OCI-LY1 (cell line): ENCODE data around the gene NKIRAS1.

Experiments used
- EZH2 ChIP-seq: fragments of 200-600 bp; sonication (generic), shearing (Covaris generic); IDR thresholded peaks from 2 replicates; pipeline ENCODE4 v1.8.0; 2017; ENCODE audit warnings: borderline replicate concordance, mixed run types, mild to moderate bottlenecking, antibody characterized with exemption, low read length, moderate library complexity, mixed read lengths
- TF ChIP-seq, protein P1 (sequence below): fragments of 200-600 bp; sonication (generic), shearing (Covaris generic); IDR thresholded peaks from 2 replicates; pipeline ENCODE4 v1.5.1; 2017; ENCODE audit warnings: mild to moderate bottlenecking, antibody characterized with exemption, low read length, moderate library complexity, mixed read lengths

DNA sequence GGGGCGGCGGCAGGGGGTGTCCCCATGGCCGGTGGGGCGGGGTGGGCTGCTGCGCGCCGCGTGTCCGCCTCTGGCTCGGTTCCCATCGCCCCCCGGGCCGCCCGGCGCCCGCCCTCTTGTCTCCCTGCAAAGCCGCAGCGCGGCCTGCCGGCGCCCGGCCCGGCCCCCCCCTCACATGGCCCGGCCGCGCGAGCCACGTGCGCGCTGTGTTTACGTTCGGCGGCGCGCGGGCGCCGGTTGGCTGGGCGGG, 28.8 kb upstream of the NKIRAS1 start:
- TF ChIP-seq, protein P1, sequence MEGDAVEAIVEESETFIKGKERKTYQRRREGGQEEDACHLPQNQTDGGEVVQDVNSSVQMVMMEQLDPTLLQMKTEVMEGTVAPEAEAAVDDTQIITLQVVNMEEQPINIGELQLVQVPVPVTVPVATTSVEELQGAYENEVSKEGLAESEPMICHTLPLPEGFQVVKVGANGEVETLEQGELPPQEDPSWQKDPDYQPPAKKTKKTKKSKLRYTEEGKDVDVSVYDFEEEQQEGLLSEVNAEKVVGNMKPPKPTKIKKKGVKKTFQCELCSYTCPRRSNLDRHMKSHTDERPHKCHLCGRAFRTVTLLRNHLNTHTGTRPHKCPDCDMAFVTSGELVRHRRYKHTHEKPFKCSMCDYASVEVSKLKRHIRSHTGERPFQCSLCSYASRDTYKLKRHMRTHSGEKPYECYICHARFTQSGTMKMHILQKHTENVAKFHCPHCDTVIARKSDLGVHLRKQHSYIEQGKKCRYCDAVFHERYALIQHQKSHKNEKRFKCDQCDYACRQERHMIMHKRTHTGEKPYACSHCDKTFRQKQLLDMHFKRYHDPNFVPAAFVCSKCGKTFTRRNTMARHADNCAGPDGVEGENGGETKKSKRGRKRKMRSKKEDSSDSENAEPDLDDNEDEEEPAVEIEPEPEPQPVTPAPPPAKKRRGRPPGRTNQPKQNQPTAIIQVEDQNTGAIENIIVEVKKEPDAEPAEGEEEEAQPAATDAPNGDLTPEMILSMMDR, result no peak
- TF ChIP-seq EZH2, result no peak
